Stomach (tissue), 9 donors: ENCODE results near the gene RXFP4. TPM values are rescaled to one million over a fixed set of nuclear protein-coding genes. Genes with fewer than 3 reads are reported as not detected.
"Not testable (repeated sequence)": the region's sequence is repeated elsewhere in the genome, so short reads cannot be mapped to it uniquely, and the experiment has no call there.

Experiments used
- DNase-seq, 2 donors: peaks; one replicate each; pipeline versions ENCODE4 v3.0.0 to v3.0.0-alpha.2; 2013 to 2019
- H3K27ac ChIP-seq, 5 donors: fragments of 200-600 bp in 4 of 5; sonication (generic) in 4 of 5; one replicate each; pipeline ENCODE4 v1.5.1; 2013 to 2019; ENCODE audit warnings: mild to moderate bottlenecking in 1 of 5, moderate library complexity in 1 of 5
- H3K27me3 ChIP-seq, 3 donors: fragments of 200-600 bp; sonication (generic); one replicate each; pipeline ENCODE4 v1.5.1; 2017 to 2019; ENCODE audit warnings: mixed run types in 1 of 3
- H3K36me3 ChIP-seq, 4 donors: fragments of 200-600 bp; sonication (generic); 1 replicate in 3 of 4; 2 replicates in 1 of 4; pipeline ENCODE4 v1.5.1; 2016 to 2019
- H3K4me1 ChIP-seq, 4 donors: fragments of 200-600 bp; sonication (generic); one replicate each; pipeline ENCODE4 v1.5.1; 2016 to 2019
- H3K4me3 ChIP-seq, 4 donors: fragments of 200-600 bp; sonication (generic) in 3 of 4; one replicate each; pipeline ENCODE4 v1.5.1; 2016 to 2019; ENCODE audit warnings: mild to moderate bottlenecking in 1 of 4
- H3K9me3 ChIP-seq, 4 donors: fragments of 200-600 bp; sonication (generic); one replicate each; pipeline ENCODE4 v1.5.1; 2016 to 2019
- EP300 ChIP-seq: sonication (generic); formaldehyde crosslinking; IDR thresholded peaks from one replicate; pipeline ENCODE4 v1.6.1; 2017; ENCODE audit warnings: antibody characterized with exemption
- POLR2A ChIP-seq, 4 donors: fragments of 450-650 bp; IDR thresholded peaks; one replicate each; pipeline ENCODE4 v1.6.1; 2016; ENCODE audit warnings: antibody characterized with exemption in 4 of 4, control low read depth in 2 of 4, mild to moderate bottlenecking in 1 of 4, moderate library complexity in 1 of 4
- POLR2AphosphoS5 ChIP-seq, 3 donors: sonication (generic); formaldehyde crosslinking; IDR thresholded peaks; one replicate each; pipeline ENCODE4 v1.6.1; 2016; ENCODE audit warnings: antibody characterized with exemption in 3 of 3
- whole genome bisulfite sequencing, 5 donors: extraction: QIAGEN DNeasy Blood & Tissue Kit in 3 of 5; methylation state at CpG; one replicate each; pipeline versions ENCODE4 v1.1.5 to v1.1.7; 2013 to 2018; 5-methylcytosine and 5-hydroxymethylcytosine counted together
- intact Hi-C: fragments of 100-400 bp; cut with DNase I; formaldehyde crosslinking; loops from one replicate; pipeline ENCODE4 v1.15.1; 2023; ENCODE audit warnings: low total_unique reads
- polyA plus RNA-seq, 3 donors: library from polyadenylated mRNA; stranded (reverse); fragments of 200-250 nt; gene quantifications; one replicate each; pipeline ENCODE4 v1.2.3, GENCODE V29; 2013
- total RNA-seq, 5 donors: library from RNA; depleted of rRNA; stranded (reverse); fragments of >200 nt; gene quantifications; one replicate each; pipeline versions ENCODE4 v1.1.0 to v1.2.3, GENCODE V29; 2014 to 2016
- TF ChIP-seq, protein P1 (sequence below), 7 experiments: fragments of 450-650 bp in 4 of 7; fragments of 200-600 bp in 3 of 7; sonication (generic) in 3 of 7; IDR thresholded peaks; one replicate each; pipeline ENCODE4 v1.5.1; 2016 to 2019; ENCODE audit warnings: antibody characterized with exemption in 7 of 7, control low read depth in 2 of 7, mild to moderate bottlenecking in 1 of 7
- donor health status: healthy with polysubstance abuse.
- donor health status: Bipolar disorder and iron deficiency.
- donor health status: healthy.

RXFP4 gene
- total and polyA plus RNA-seq, 8 donors, result 50.4 TPM; not detected in 7

DNA sequence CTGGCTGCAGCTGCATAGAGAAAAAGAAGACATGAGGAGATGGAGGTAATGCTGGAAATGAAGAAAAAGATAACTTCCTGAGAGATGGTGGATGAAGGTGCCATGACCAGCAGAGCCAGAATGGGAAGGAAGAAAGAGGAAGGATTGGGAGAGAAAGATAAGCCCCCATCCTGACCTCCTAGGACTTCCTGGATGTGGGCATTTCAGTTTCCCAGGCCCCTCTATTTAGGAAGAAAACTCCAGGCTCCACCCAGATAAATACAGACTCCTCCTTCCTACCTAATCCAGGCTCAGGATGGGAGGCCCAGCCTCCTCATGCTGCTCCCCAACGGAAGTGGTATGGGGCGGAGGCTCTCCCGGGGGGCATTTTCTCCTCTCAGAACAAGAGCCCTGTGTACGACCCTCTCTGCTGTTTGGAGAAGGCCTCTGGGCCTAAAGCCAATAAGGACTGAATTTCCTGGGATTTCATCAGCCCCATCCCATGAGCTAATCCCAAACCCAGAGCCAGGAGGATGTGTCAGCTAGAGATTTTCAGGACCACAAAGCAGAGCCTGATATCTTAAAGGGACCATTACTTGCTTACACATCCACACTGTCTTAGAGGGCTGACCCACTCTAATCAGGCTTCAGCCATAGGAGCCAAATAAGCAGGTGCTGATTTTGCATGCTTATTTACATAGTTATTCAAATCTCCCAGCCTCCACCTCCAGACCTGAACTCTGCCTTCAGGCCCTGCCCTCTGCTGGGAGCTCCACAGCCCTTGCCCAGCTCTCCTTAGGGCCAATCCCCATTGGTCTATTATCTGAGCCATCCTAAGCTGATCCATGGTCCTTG, 42.0 kb downstream of the RXFP4 start:
- Histone ChIP-seq H3K27me3 (no peaks in the 10 kb centered on the region), H3K4me1 (peaks cover 49 to 64% (median 54%) of the 10 kb centered on the region in 4 donors), H3K4me3 (peak overlapping the region in 1 of 4 donors; percentile 32), H3K27ac (peak overlapping the region; percentile 42 to 98 (median 93)), H3K9me3 (no peaks in the 10 kb centered on the region), H3K36me3 (no peaks in the 10 kb centered on the region)
- TF ChIP-seq EP300 (no peak), POLR2AphosphoS5 (IDR thresholded peaks at IDR 0.05) (peak in 1 of 3 donors; percentile 51)
- TF ChIP-seq, protein P1, sequence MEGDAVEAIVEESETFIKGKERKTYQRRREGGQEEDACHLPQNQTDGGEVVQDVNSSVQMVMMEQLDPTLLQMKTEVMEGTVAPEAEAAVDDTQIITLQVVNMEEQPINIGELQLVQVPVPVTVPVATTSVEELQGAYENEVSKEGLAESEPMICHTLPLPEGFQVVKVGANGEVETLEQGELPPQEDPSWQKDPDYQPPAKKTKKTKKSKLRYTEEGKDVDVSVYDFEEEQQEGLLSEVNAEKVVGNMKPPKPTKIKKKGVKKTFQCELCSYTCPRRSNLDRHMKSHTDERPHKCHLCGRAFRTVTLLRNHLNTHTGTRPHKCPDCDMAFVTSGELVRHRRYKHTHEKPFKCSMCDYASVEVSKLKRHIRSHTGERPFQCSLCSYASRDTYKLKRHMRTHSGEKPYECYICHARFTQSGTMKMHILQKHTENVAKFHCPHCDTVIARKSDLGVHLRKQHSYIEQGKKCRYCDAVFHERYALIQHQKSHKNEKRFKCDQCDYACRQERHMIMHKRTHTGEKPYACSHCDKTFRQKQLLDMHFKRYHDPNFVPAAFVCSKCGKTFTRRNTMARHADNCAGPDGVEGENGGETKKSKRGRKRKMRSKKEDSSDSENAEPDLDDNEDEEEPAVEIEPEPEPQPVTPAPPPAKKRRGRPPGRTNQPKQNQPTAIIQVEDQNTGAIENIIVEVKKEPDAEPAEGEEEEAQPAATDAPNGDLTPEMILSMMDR (IDR thresholded peaks at IDR 0.05), result peak in 1 of 7 experiments; percentile 19
- DNase-seq, result peak in 1 of 2 donors; percentile 91
- WGBS, 5 donors, result 0 to 59% (median 45%) methylated on average over 1 to 4 of the region's 4 CpGs
- intact Hi-C loops, result no loop called here

GRCh38 chr1:155984341-155984740, 42.9 kb downstream of the RXFP4 start:
- H3K27ac ChIP-seq, result peak overlapping the region in 4 of 5 donors; percentile 6 to 98 (median 68)
- H3K36me3 ChIP-seq, result peaks cover 0 to 4% (median 0%) of the 10 kb centered on the region in 4 donors
- H3K9me3 ChIP-seq, result no peaks in the 10 kb centered on the region
- H3K4me1 ChIP-seq, result peaks cover 41 to 66% (median 53%) of the 10 kb centered on the region in 4 donors
- intact Hi-C loops, result no loop called here
- DNase-seq, result peak in 1 of 2 donors; percentile 73
- no peak overlapping the region for H3K4me3 ChIP-seq
- TF ChIP-seq POLR2AphosphoS5 (IDR thresholded peaks at IDR 0.05) (no peak), EP300 (no peak)
- H3K27me3 ChIP-seq, result no peaks in the 10 kb centered on the region
- WGBS, 5 donors, result 40 to 68% (median 59%) methylated on average over 7 of the region's 7 CpGs

DNA sequence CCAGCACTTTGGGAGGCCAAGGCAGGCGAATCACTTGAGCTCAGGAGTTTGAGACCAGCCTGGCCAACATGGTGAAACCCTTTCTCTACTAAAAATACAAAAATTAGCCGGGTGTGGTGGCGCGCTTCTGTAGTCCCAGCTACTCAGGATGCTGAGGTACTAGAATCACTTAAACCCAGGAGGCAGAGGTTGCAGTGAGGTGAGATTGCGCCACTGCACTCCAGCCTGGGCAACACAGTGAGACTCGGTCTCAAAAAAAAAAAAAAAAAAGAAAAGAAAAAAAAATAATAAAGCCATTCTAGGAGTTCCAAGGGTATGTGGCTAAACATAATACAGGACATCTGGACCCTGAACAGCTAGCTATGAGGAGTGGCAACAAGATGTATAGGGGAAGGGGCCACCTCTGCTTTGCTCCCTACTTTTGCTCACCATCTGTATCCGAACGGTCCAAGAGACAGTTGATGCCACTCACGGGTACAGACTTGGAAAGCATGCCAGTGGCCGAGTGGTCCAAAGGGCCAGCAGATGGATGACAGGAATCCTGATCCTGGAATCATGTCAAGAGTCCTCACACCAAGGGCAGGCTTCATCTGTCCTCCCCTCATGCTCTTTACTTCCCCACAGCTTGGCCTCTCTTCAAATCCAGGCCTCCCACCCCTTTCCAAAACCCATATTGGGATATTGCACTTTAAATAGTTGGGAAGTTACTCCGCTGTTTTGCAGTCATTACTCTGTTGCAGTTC, 43.6 kb downstream of the RXFP4 start:
- DNase-seq, intact Hi-C loops, H3K4me3 ChIP-seq, H3K27me3 ChIP-seq, H3K9me3 ChIP-seq, H3K36me3 ChIP-seq: not testable (repeated sequence)
- H3K27ac ChIP-seq, result peak overlapping the region in 2 of 5 donors; percentile 6 to 93
- peaks cover 34 to 66% (median 50%) of the 10 kb centered on the region in 4 donors for H3K4me1 ChIP-seq
- WGBS, 5 donors, result 88 to 93% (median 90%) methylated on average over 11 of the region's 11 CpGs

DNA sequence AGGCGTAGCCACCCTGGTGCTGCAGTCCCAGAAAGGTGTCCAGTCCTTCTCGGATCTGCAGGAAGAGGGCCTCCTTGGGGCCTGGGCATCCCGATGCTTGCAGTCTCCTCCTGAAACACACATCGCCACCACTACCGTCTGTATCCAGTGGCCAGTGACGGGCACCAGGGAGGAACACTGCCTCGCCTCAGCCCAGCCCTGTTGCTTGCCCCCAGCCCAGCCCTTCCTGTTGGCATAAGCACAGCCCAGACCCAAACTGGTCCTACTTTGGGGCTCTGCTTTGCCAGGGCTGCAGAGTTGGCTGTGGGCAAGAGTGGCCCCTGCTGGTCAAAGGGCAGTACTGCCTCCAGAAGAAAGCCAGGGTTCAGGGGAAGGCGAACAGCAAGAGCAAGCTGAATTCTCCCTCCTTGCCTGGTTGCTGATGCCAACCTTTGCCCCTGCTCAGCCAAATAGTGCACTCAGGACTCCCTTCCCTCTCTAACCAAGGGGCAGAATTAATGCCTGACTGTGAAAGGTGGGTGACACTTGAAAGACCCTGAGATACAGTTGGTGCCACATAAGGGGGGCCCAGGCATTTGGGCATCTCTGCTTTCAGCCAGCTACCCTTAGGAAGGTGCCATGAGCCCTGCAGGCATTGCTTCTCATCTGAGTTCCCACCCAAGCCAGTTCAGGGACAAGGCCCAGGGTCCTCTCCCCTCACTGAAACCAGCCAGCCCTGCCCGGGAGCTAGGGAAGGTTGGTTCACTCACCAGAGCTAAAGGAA, 48.0 kb downstream of the RXFP4 start:
- WGBS, 5 donors, result 21 to 26% (median 25%) methylated on average over 4 to 9 of the region's 9 CpGs
- TF ChIP-seq EP300 (no peak), POLR2A (IDR thresholded peaks at IDR 0.05) (no peak), POLR2AphosphoS5 (IDR thresholded peaks at IDR 0.05) (peak in 2 of 3 donors; percentile 13 to 81)
- TF ChIP-seq, protein P1 (IDR thresholded peaks at IDR 0.05), result peak in 6 of 7 experiments; percentile 75 to 99 (median 98)
- peak; percentile 79 to 92 for DNase-seq
- H3K27me3 ChIP-seq, result no peaks in the 10 kb centered on the region
- H3K4me1 ChIP-seq, result peaks cover 3 to 37% (median 12%) of the 10 kb centered on the region in 4 donors
- H3K27ac ChIP-seq, result peak overlapping the region in 4 of 5 donors; percentile 4 to 65 (median 52)
- H3K9me3 ChIP-seq, result no peaks in the 10 kb centered on the region
- H3K4me3 ChIP-seq, result peak overlapping the region; percentile 23 to 36 (median 32)
- H3K36me3 ChIP-seq, result peaks cover 0 to 4% (median 0%) of the 10 kb centered on the region in 4 donors
- intact Hi-C loops, result loop anchor here (5.0 kb wide), 1 partner anchor 47 kb away; the partner anchor contains the start of gene RXFP4
